H1 (cell line): ENCODE measurements around the gene LYPD6B. TPM values are rescaled to one million over a fixed set of nuclear protein-coding genes. Genes with fewer than 3 reads are reported as not detected.

ENCODE experiments used
- CTCF ChIA-PET: fragments of 300-600 bp; sonication (Branson Sonifier 250); formaldehyde crosslinking; loops from one replicate; lab custom pipeline; 2021; ENCODE audit not compliant: partially characterized antibody; lab: Charles Lee
- POLR2A ChIA-PET: fragments of 300-600 bp; sonication (Branson Sonifier 250); formaldehyde crosslinking; loops from one replicate; lab custom pipeline; 2021; ENCODE audit warnings: inconsistent platforms; ENCODE audit not compliant: partially characterized antibody; lab: Charles Lee
- DNase-seq, 2 experiments: peaks; one replicate each; pipeline versions ENCODE4 v3.0.0 to v3.0.0-alpha.2; 2010 to 2022; ENCODE audit warnings: low spot score in 2 of 2, low read depth in 1 of 2, mixed read lengths in 1 of 2
- FAIRE-seq: peaks from 2 replicates; lab custom pipeline; 2011; peaks lifted over from hg19 to GRCh38; lab: Jason Lieb, UNC
- H2AFZ ChIP-seq: 2 replicates; pipeline ENCODE4 v1.8.1; 2012; ENCODE audit warnings: low read length, inconsistent platforms
- H2AK5ac ChIP-seq: 2 replicates; pipeline ENCODE4 v1.6.1; 2013; ENCODE audit warnings: low read depth, low read length
- H2BK120ac ChIP-seq: replicated peaks from 2 replicates; pipeline ENCODE3; 2013; ENCODE audit warnings: low read depth, low read length, inconsistent platforms
- H2BK12ac ChIP-seq: 2 replicates; pipeline ENCODE4 v1.6.1; 2013; ENCODE audit warnings: low read depth, low read length
- H2BK15ac ChIP-seq: 2 replicates; pipeline ENCODE4 v1.6.1; 2013; ENCODE audit warnings: low read length
- H2BK20ac ChIP-seq: 2 replicates; pipeline ENCODE4 v1.6.1; 2013; ENCODE audit warnings: low read length
- H2BK5ac ChIP-seq: 2 replicates; pipeline ENCODE4 v1.6.1; 2013; ENCODE audit warnings: low read depth, low read length
- H3K14ac ChIP-seq: 2 replicates; pipeline ENCODE4 v1.6.1; 2013; ENCODE audit warnings: inconsistent platforms; ENCODE audit not compliant: insufficient read length
- H3K18ac ChIP-seq: 2 replicates; pipeline ENCODE4 v1.6.1; 2013; ENCODE audit warnings: low read length; ENCODE audit errors: extremely low read depth
- H3K23ac ChIP-seq: 2 replicates; pipeline ENCODE4 v1.6.1; 2013; ENCODE audit warnings: inconsistent platforms; ENCODE audit not compliant: insufficient read length
- H3K23me2 ChIP-seq: 2 replicates; pipeline ENCODE4 v1.6.1; 2013; ENCODE audit warnings: low read depth, low read length
- H3K27ac ChIP-seq: 2 replicates; pipeline ENCODE4 v1.6.1; 2011; ENCODE audit warnings: low read depth, low read length, inconsistent platforms
- H3K27me3 ChIP-seq, 4 experiments: replicated peaks in 1 of 4; 1 replicate in 1 of 4; 2 replicates in 3 of 4; pipeline versions ENCODE4 v1.6.1 to v1.8.1; 2011 to 2013; ENCODE audit warnings: low read length in 3 of 4, mild to moderate bottlenecking in 3 of 4, inconsistent platforms in 2 of 4, mixed read lengths in 2 of 4, moderate library complexity in 1 of 4; ENCODE audit not compliant: control insufficient read depth in 3 of 4, insufficient read depth in 3 of 4; ENCODE audit errors: extremely low read depth in 1 of 4
- H3K36me3 ChIP-seq, 4 experiments: 2 replicates each; pipeline versions ENCODE4 v1.6.1 to v1.8.1; 2011 to 2013; ENCODE audit warnings: mild to moderate bottlenecking in 4 of 4, low read length in 3 of 4, moderate library complexity in 2 of 4, control low read depth in 1 of 4, inconsistent platforms in 1 of 4; ENCODE audit not compliant: insufficient read depth in 4 of 4, control insufficient read depth in 2 of 4
- H3K4ac ChIP-seq: replicated peaks from 2 replicates; pipeline ENCODE3; 2013; ENCODE audit warnings: low read length, low read depth, mixed read lengths, inconsistent platforms; ENCODE audit not compliant: insufficient read length
- H3K4me1 ChIP-seq, 4 experiments: replicated peaks in 1 of 4; 1 replicate in 1 of 4; 2 replicates in 3 of 4; pipeline versions ENCODE4 v1.6.1 to v1.8.1; 2011 to 2013; ENCODE audit warnings: low read length in 3 of 4, inconsistent platforms in 2 of 4, mixed read lengths in 1 of 4; ENCODE audit not compliant: insufficient read depth in 4 of 4, control insufficient read depth in 3 of 4
- H3K4me2 ChIP-seq, 2 experiments: 2 replicates each; pipeline versions ENCODE4 v1.6.1 to v1.8.1; 2011 to 2013; ENCODE audit warnings: low read depth in 2 of 2, low read length in 2 of 2, control low read depth in 1 of 2, inconsistent platforms in 1 of 2, mild to moderate bottlenecking in 1 of 2; ENCODE audit not compliant: insufficient read depth in 1 of 2
- H3K4me3 ChIP-seq, 4 experiments: fragments of 200-600, 300-600 bp in 1 of 4; sonication (generic), shearing (Covaris generic), sonication (Bioruptor Twin) in 1 of 4; 2 replicates each; pipeline versions ENCODE4 v1.5.1 to v1.8.1; 2011 to 2016; ENCODE audit warnings: low read length in 4 of 4, low read depth in 3 of 4, control low read depth in 2 of 4, inconsistent platforms in 2 of 4, mild to moderate bottlenecking in 2 of 4, mixed read lengths in 1 of 4, moderate library complexity in 1 of 4; ENCODE audit not compliant: insufficient read depth in 2 of 4; ENCODE audit errors: extremely low read depth in 1 of 4
- H3K56ac ChIP-seq: replicated peaks from 2 replicates; pipeline ENCODE3; 2013; ENCODE audit warnings: low read depth, mild to moderate bottlenecking, mixed read lengths, low read length, inconsistent platforms; ENCODE audit not compliant: insufficient read length
- H3K79me1 ChIP-seq: 2 replicates; pipeline ENCODE4 v1.6.1; 2013; ENCODE audit warnings: low read depth, low read length, control low read depth
- H3K79me2 ChIP-seq, 2 experiments: 2 replicates each; pipeline versions ENCODE4 v1.6.1 to v1.8.1; 2012 to 2013; ENCODE audit warnings: low read length in 2 of 2, mild to moderate bottlenecking in 2 of 2, inconsistent platforms in 1 of 2; ENCODE audit not compliant: insufficient read depth in 2 of 2, control insufficient read depth in 1 of 2
- H3K9ac ChIP-seq, 4 experiments: replicated peaks in 1 of 4; 1 replicate in 1 of 4; 2 replicates in 3 of 4; pipeline versions ENCODE4 v1.6.1 to v1.8.1; 2011 to 2013; ENCODE audit warnings: low read depth in 3 of 4, low read length in 3 of 4, control low read depth in 2 of 4, mild to moderate bottlenecking in 2 of 4, moderate library complexity in 2 of 4, inconsistent platforms in 1 of 4; ENCODE audit errors: extremely low read depth in 1 of 4
- H3K9me3 ChIP-seq, 2 experiments: 2 replicates each; pipeline versions ENCODE4 v1.6.1 to v1.8.1; 2012 to 2013; ENCODE audit warnings: mild to moderate bottlenecking in 2 of 2, moderate library complexity in 2 of 2, control low read depth in 1 of 2, inconsistent platforms in 1 of 2, low read depth in 1 of 2, low read length in 1 of 2, mixed read lengths in 1 of 2; ENCODE audit not compliant: insufficient read depth in 2 of 2
- H4K20me1 ChIP-seq, 2 experiments: replicated peaks in 1 of 2; 2 replicates each; pipeline versions ENCODE3 to v1.8.1; 2011 to 2013; ENCODE audit warnings: inconsistent platforms in 2 of 2, low read length in 2 of 2, mild to moderate bottlenecking in 1 of 2; ENCODE audit not compliant: insufficient read depth in 2 of 2, control insufficient read depth in 1 of 2
- H4K5ac ChIP-seq: 2 replicates; pipeline ENCODE4 v1.6.1; 2013; ENCODE audit warnings: low read length, low read depth, mixed read lengths, inconsistent platforms; ENCODE audit not compliant: insufficient read length
- H4K8ac ChIP-seq: 2 replicates; pipeline ENCODE4 v1.8.0; 2013; ENCODE audit warnings: mild to moderate bottlenecking, moderate library complexity, low read length, inconsistent platforms; ENCODE audit not compliant: insufficient read depth; ENCODE audit errors: extremely low read depth
- H4K91ac ChIP-seq: replicated peaks from 2 replicates; pipeline ENCODE3; 2013; ENCODE audit warnings: low read length, mixed read lengths, inconsistent platforms; ENCODE audit not compliant: insufficient read length
- BCL11A ChIP-seq, 2 experiments: IDR thresholded peaks; one replicate each; pipeline ENCODE4 v1.6.1; 2011; ENCODE audit warnings: low read depth in 2 of 2, low read length in 2 of 2, mild to moderate bottlenecking in 2 of 2
- CREB1 ChIP-seq: IDR thresholded peaks from 2 replicates; pipeline ENCODE4 v1.6.1; 2012; ENCODE audit warnings: inconsistent platforms
- EZH2 ChIP-seq: fragments of 200-600 bp; sonication (generic); IDR thresholded peaks from 2 replicates; pipeline ENCODE4 v1.7.1; 2012; ENCODE audit warnings: low read depth, mild to moderate bottlenecking, moderate library complexity, low read length, inconsistent platforms; ENCODE audit not compliant: severe bottlenecking
- FOSL1 ChIP-seq: IDR thresholded peaks from 2 replicates; pipeline ENCODE4 v1.6.1; 2011; ENCODE audit warnings: mild to moderate bottlenecking, low read depth, low read length, moderate library complexity; ENCODE audit not compliant: insufficient read depth
- GABPA ChIP-seq: IDR thresholded peaks from 2 replicates; pipeline ENCODE4 v1.6.1; 2011; ENCODE audit warnings: mild to moderate bottlenecking, low read length, moderate library complexity, borderline replicate concordance; ENCODE audit not compliant: insufficient read depth
- GTF2F1 ChIP-seq: IDR thresholded peaks from 2 replicates; pipeline ENCODE4 v1.6.1; 2012; ENCODE audit warnings: low read depth, low read length, improper control_type of control experiment, borderline replicate concordance
- NANOG ChIP-seq: IDR thresholded peaks from 2 replicates; pipeline ENCODE4 v1.6.1; 2011; ENCODE audit warnings: low read length, low read depth, mild to moderate bottlenecking, inconsistent platforms; ENCODE audit not compliant: insufficient read depth, poor library complexity, severe bottlenecking
- POLR2A ChIP-seq, 2 experiments: IDR thresholded peaks; 1 replicate in 1 of 2; 2 replicates in 1 of 2; pipeline ENCODE4 v1.6.1; 2011; ENCODE audit warnings: low read depth in 2 of 2, low read length in 2 of 2, mild to moderate bottlenecking in 2 of 2; ENCODE audit errors: control extremely low read depth in 1 of 2
- POLR2AphosphoS5 ChIP-seq: IDR thresholded peaks from 2 replicates; pipeline ENCODE4 v1.6.1; 2011; ENCODE audit warnings: low read depth, low read length
- SP1 ChIP-seq: IDR thresholded peaks from 2 replicates; pipeline ENCODE4 v1.6.1; 2011; ENCODE audit warnings: low read depth, low read length
- TAF7 ChIP-seq: optimal IDR thresholded peaks from 2 replicates; pipeline ENCODE3; 2011; ENCODE audit warnings: low read depth, mild to moderate bottlenecking, inconsistent platforms, low read length, moderate library complexity, borderline replicate concordance
- TCF12 ChIP-seq: IDR thresholded peaks from 2 replicates; pipeline ENCODE4 v1.6.1; 2011; ENCODE audit warnings: low read depth, mild to moderate bottlenecking, low read length
- USF2 ChIP-seq: IDR thresholded peaks from 2 replicates; pipeline ENCODE4 v1.6.1; 2011; ENCODE audit warnings: low read length, improper control_type of control experiment
- YY1 ChIP-seq: IDR thresholded peaks from 2 replicates; pipeline ENCODE4 v1.6.1; 2011; ENCODE audit warnings: low read depth, mild to moderate bottlenecking, low read length
- WGBS, 2 experiments: shearing (Covaris generic) in 1 of 2; methylation state at CpG; one replicate each; pipeline versions ENCODE4 v1.1.6 to v1.1.7; 2013 to 2015; ENCODE audit warnings: low lambda C conversion rate in 2 of 2, mixed read lengths in 2 of 2, inconsistent platforms in 1 of 2, low coverage in 1 of 2, missing lambda C conversion rate in 1 of 2; ENCODE audit not compliant: insufficient replicate concordance in 2 of 2, insufficient coverage in 1 of 2, insufficient read length in 1 of 2; ENCODE audit errors: extremely low coverage in 1 of 2, missing lambda C conversion rate in 1 of 2; 5-methylcytosine and 5-hydroxymethylcytosine counted together
- polyA plus RNA-seq, 7 experiments: library from polyadenylated mRNA; depleted of rRNA in 3 of 7; stranded (reverse) in 5 of 7; unstranded in 2 of 7; fragments of >200 nt in 5 of 7; fragments of 200-250 nt in 2 of 7; gene quantifications; 1 replicate in 5 of 7; 2 replicates in 1 of 7; 4 replicates in 1 of 7; pipeline versions ENCODE4 v1.2.1 to v1.2.3, GENCODE V29; 2011 to 2013; ENCODE audit warnings: missing spikeins in 2 of 7, mixed read lengths in 2 of 7
- total RNA-seq: library from RNA; stranded (reverse); fragmentation: NEBNext Ultra II Directional; extraction: Animal tissue kit (Norgen Biotek cat#: 25700); gene quantifications from 2 replicates; pipeline ENCODE4 v1.2.1, GENCODE V29; 2021

LYPD6B gene
- total and polyA plus RNA-seq, 2 of the 8 experiments (the other 6 are each of a cell fraction or from before 2014, with no cell fraction given): 2.2 to 3.5 TPM

GRCh38 chr2:149080971-149081370 is 42.5 kb downstream of the LYPD6B start:
- no peaks in the 10 kb centered on the region for H3K79me2 ChIP-seq
- H2BK120ac ChIP-seq: no peak overlapping the region
- H2AFZ ChIP-seq: no peak overlapping the region
- no peak overlapping the region for H2BK12ac ChIP-seq
- POLR2A ChIA-PET: no interaction called here
- no peak overlapping the region for H3K14ac ChIP-seq
- H2BK20ac ChIP-seq: no peak overlapping the region
- CTCF ChIA-PET: interaction anchor here (0.6 to 1.7 kb wide), 5 partner anchors 19 to 480 kb away, joined by 3 to 8 read pairs (median 3); partner anchors contain the start of gene LYPD6B
- no peak overlapping the region for H3K27ac ChIP-seq
- H3K23me2 ChIP-seq: no peaks in the 10 kb centered on the region; the same call in 1 of the 2 replicates
- FAIRE-seq (no peak), DNase-seq (no peak)
- H2BK5ac ChIP-seq: no peak overlapping the region
- WGBS, 2 experiments: 31% methylated on average over 1 of the region's 1 CpG; no CpG with 5 or more reads in 1 of the 2 experiments
- H3K4me2 ChIP-seq: peak overlapping the region; percentile 1 to 26; a peak in 1 of 4 replicates
- no peaks in the 10 kb centered on the region for H3K36me3 ChIP-seq
- H3K9ac ChIP-seq: no peak overlapping the region
- no peak overlapping the region for H4K5ac ChIP-seq
- no peak overlapping the region for H3K56ac ChIP-seq
- H3K79me1 ChIP-seq: no peaks in the 10 kb centered on the region
- H3K4me3 ChIP-seq: no peak overlapping the region
- H3K27me3 ChIP-seq: no peaks in the 10 kb centered on the region; a peak in 1 of 7 replicates
- H3K18ac ChIP-seq: no peak overlapping the region
- H3K23ac ChIP-seq: no peak overlapping the region
- no peak overlapping the region for H2AK5ac ChIP-seq
- no peaks in the 10 kb centered on the region for H3K9me3 ChIP-seq
- H4K91ac ChIP-seq: no peak overlapping the region
- H3K4ac ChIP-seq: no peak overlapping the region
- H3K4me1 ChIP-seq: peaks cover 6 to 26% (median 20%) of the 10 kb centered on the region in 4 experiments; a peak in 6 of 7 replicates
- H2BK15ac ChIP-seq: no peak overlapping the region
- H4K8ac ChIP-seq: no peak overlapping the region
- H4K20me1 ChIP-seq: no peaks in the 10 kb centered on the region
- no peak for TF ChIP-seq USF2
- no peak for TF ChIP-seq POLR2A (IDR thresholded peaks at IDR 0.05; ENCODE audit: control extremely low read depth in 1 of 2, low read depth in 2 of 2, low read length in 2 of 2)
- no peak for TF ChIP-seq CREB1
- no peak for TF ChIP-seq FOSL1
- TF ChIP-seq SP1: no peak
- no peak for TF ChIP-seq EZH2
- TF ChIP-seq YY1: no peak
- TF ChIP-seq POLR2AphosphoS5: no peak
- peak; percentile 36 for TF ChIP-seq NANOG
- TF ChIP-seq TAF7: no peak
- no peak for TF ChIP-seq GTF2F1
- TF ChIP-seq TCF12: no peak
- TF ChIP-seq GABPA: no peak
- TF ChIP-seq BCL11A (IDR thresholded peaks at IDR 0.05; ENCODE audit: low read depth in 2 of 2, low read length in 2 of 2): peak in 1 of 2 experiments; percentile 57
